Measurements from ENCODE around the gene YY1. TPM values are rescaled to one million over a fixed set of nuclear protein-coding genes. Genes with fewer than 3 reads are reported as not detected.
A peak's percentile ranks its signal among the peaks of the same experiment; 100 is the strongest.

YY1 gene
- total and polyA plus RNA-seq, 9 of the 15 experiments (the other 6 are each of a cell fraction or from before 2014, with no cell fraction given) = 20.8 to 74.2 (median 46.7) TPM

GRCh38 chr14:100317912-100318808 is 79.2 kb downstream of the YY1 start (continued):
- peak; percentile 57 for TF ChIP-seq POLR2G (IDR thresholded peaks at IDR 0.05; ENCODE audit: low read depth, low read length)
- TF ChIP-seq DIDO1 (tag; IDR thresholded peaks at IDR 0.05; ENCODE audit: low read depth) = no peak
- TF ChIP-seq SP2 (IDR thresholded peaks at IDR 0.05; ENCODE audit: extremely low read depth, low read depth, low read length, poor library complexity, severe bottlenecking) = no peak
- TF ChIP-seq SIN3B (IDR thresholded peaks at IDR 0.05; ENCODE audit: low read depth) = no peak
- TF ChIP-seq CEBPG (CRISPR knock-in tag; IDR thresholded peaks at IDR 0.05) = no peak
- no peak for TF ChIP-seq CEBPG (tag; conservative IDR thresholded peaks at IDR 0.05 in 1 of 2, IDR thresholded peaks at IDR 0.05 in 1 of 2)
- TF ChIP-seq NUFIP1 (IDR thresholded peaks at IDR 0.05; ENCODE audit: partially characterized antibody) = no peak
- TF ChIP-seq ZBTB7A (IDR thresholded peaks at IDR 0.05; ENCODE audit: borderline replicate concordance, control insufficient read depth, low read depth, low read length) = peak; percentile 42; the same call in 1 of the 2 replicates
- TF ChIP-seq PHF20 (IDR thresholded peaks at IDR 0.05; ENCODE audit: partially characterized antibody) = no peak
- no peak for TF ChIP-seq DMBX1 (CRISPR knock-in tag; IDR thresholded peaks at IDR 0.05; ENCODE audit: borderline replicate concordance)
- no peak for TF ChIP-seq ZFX (CRISPR knock-in tag; IDR thresholded peaks at IDR 0.05)
- no peak for TF ChIP-seq DDX20 (tag; IDR thresholded peaks at IDR 0.05; ENCODE audit: low read depth)
- TF ChIP-seq ZNF592 (IDR thresholded peaks at IDR 0.05) = 0 out of 2 replicates have a peak, but pooled peaks have one; percentile 45
- TF ChIP-seq KLF13 (tag; IDR thresholded peaks at IDR 0.05; ENCODE audit: borderline replicate concordance, low read depth) = no peak
- no peak for TF ChIP-seq ZBED1 (IDR thresholded peaks at IDR 0.05)
- TF ChIP-seq ARID2 (IDR thresholded peaks at IDR 0.05) = no peak
- no peak for TF ChIP-seq BMI1 (IDR thresholded peaks at IDR 0.05; ENCODE audit: low read length)
- no peak for TF ChIP-seq ZBTB34 (CRISPR knock-in tag; IDR thresholded peaks at IDR 0.05)
- no peak for TF ChIP-seq ZC3H8 (IDR thresholded peaks at IDR 0.05)
- no peak for TF ChIP-seq KLF1 (tag; IDR thresholded peaks at IDR 0.05)
- no peak for TF ChIP-seq RFX7 (CRISPR knock-in tag; IDR thresholded peaks at IDR 0.05)
- TF ChIP-seq BHLHE40 (IDR thresholded peaks at IDR 0.05; ENCODE audit: low read length) = no peak
- TF ChIP-seq CCAR2 (IDR thresholded peaks at IDR 0.05; ENCODE audit: low read depth, low read length) = no peak
- TF ChIP-seq ELF4 (CRISPR knock-in tag; IDR thresholded peaks at IDR 0.05) = no peak
- TF ChIP-seq ELF2 (CRISPR knock-in tag; IDR thresholded peaks at IDR 0.05) = no peak
